Left kidney (tissue), 8 donors: ENCODE measurements around the gene ASIC5. TPM values are rescaled to one million over a fixed set of nuclear protein-coding genes. Genes with fewer than 3 reads are reported as not detected.
"Not testable (repeated sequence)": the region's sequence is repeated elsewhere in the genome, so short reads cannot be mapped to it uniquely, and the experiment has no call there.

Source experiments
- DNase-seq: peaks from one replicate; pipeline ENCODE4 v3.0.0-alpha.2; 2013
- long read RNA-seq, 8 donors: transcript quantifications; one replicate each; lab custom pipeline, GENCODE V29; 2026
- polyA plus RNA-seq: library from polyadenylated mRNA; unstranded; fragments of 120-200 nt; gene quantifications from one replicate; pipeline ENCODE4 v1.2.1, GENCODE V29; 2013; ENCODE audit not compliant: insufficient read length

The ASIC5 gene, protein sequence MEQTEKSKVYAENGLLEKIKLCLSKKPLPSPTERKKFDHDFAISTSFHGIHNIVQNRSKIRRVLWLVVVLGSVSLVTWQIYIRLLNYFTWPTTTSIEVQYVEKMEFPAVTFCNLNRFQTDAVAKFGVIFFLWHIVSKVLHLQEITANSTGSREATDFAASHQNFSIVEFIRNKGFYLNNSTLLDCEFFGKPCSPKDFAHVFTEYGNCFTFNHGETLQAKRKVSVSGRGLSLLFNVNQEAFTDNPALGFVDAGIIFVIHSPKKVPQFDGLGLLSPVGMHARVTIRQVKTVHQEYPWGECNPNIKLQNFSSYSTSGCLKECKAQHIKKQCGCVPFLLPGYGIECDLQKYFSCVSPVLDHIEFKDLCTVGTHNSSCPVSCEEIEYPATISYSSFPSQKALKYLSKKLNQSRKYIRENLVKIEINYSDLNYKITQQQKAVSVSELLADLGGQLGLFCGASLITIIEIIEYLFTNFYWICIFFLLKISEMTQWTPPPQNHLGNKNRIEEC
- 0.22 TPM for polyA plus RNA-seq
- long read RNA-seq, donor 1: 0 reads
- long read RNA-seq, donor 2: 0 reads
- long read RNA-seq, donor 3: 0 reads
- long read RNA-seq, donor 4: 0 reads
- long read RNA-seq, donor 5: 0 reads
- long read RNA-seq, donor 6: 0 reads
- long read RNA-seq, donor 7: 0 reads
- long read RNA-seq, donor 8: 0 reads

DNA sequence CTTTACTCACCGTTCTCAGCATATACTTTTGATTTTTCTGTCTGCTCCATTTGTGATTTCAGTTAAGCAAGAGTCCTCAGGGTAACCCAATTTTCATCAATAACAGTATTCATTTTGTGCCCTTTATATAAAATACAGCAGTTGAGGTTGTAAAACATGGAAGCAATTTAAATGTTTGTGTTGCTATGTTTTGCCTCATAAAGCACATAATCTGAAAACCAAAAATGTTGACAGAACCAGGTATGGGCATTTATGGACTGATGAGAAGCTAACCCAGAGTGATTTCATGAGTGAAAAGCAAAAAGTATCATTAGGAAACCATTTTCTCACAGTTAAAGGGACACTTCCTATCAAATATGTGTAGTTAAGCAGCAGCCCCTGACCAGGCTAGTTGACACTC is at the start of gene ASIC5:
Gene ASIC5 (minus strand): TSS at position 101 of the 400 bp plus-strand sequence. CDS start 51 bp downstream, at position 50.
- DNase-seq: no peak

DNA sequence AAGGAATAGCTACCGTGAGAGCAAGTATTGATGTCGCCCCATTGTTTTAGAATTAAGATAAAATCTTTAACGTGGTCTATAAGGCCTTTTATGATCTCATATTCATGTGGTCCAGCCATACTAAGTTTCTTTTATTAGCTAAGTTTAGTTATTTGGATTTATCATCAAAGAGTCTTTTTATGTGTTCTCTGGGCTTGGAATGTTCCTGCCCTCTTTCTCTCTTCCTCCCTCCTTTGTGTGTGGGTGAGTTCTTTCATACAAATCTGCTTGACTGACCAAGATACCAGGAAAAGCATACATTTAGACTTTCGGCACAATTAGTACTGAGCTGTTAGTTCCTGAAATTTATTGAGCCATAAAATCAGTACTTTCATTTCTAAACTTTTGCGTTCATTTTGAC is 48.7 kb upstream of the ASIC5 start:
- no peak for DNase-seq

DNA sequence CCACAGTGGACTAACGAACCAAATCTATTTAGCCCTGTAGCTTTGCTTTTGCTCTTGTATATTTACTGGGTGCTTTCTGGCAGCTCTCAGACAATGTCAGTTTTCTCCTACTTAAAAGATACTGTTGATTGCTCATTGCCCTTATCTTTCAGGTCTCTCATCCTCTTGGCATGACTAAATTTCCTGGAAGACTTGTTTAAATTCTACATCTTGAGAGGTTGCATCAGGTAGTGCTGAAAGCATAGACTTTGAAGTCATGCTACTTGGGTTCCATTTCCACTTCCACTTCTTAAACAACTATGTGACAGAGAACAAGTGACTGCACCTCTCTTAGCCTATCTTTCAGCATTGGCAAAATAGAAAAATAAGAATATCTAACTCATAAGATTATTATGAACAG is 45.8 kb upstream of the ASIC5 start:
- no peak for DNase-seq

DNA sequence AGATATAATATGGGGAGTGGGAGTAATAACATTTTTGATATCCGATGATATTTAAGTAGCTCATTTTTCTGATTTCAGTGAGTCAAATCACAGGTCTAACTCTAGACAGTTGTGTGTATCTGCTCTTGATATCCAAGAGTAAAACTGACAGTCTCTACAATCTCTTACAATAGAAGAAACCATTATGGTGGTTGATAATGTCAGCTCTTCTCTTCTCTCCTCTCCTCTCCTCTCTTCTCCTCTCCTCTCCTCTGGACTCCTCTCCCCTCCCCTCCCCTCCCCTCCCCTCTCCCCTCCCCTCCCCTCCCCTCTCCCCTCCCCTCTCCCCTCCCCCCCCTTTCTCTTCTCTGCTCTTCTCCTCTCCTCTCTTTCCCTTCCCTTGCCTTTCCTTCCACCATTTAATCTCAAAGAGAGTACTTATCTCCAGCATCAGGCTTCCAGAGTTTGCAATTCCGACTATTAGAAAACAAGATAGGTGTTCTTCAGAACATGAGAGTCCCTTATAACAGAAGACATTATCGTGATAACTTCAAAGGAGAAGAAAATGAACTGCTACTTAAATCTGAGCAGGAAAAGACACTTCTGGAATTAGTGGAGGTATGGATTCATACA is 43.6 kb upstream of the ASIC5 start:
- no peak for DNase-seq

DNA sequence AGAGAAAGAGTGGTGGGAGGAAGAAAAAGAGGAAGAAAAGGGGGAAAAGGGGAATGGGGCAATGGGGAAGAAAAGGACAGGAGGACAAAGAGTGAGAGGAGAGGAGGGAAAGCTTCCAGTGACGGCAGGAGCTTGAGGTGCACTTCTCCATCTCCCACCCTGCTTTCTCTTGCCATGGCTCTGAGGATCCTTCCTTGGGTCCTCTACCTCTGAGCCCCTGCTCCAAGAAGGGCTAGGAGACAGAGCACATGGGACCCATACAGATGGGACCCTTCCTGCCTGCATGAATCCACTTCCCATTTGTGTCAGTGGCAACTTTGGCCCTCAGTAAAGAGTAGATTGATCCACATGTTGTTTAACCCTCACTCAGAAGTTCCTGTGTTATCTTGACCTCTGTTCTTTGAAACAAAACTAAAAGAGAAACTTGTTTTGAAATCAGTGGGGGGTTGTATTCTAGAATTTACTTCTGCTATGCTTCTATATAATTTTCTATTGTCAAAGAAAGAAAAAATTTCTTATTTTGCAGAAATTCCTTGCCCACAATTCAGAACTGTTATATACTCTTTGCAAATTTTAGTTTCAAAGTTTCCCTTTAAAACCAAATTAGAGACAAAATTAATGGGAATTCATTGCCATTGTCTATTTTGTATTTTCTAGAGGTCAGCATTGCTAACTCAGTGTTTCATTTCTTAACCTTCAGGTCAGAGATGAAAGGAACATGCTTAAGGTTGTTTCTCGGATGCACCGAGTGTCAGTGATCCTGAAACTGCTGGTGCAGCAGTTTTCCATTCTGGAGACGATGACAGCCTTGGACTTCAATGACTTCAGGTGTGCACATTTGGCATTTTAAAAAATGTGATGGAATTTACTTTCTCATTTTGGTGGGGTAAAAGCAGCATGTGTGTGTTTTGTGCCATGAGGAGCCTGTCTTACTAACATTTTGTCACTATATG is 42.4 kb upstream of the ASIC5 start:
- no peak for DNase-seq

DNA sequence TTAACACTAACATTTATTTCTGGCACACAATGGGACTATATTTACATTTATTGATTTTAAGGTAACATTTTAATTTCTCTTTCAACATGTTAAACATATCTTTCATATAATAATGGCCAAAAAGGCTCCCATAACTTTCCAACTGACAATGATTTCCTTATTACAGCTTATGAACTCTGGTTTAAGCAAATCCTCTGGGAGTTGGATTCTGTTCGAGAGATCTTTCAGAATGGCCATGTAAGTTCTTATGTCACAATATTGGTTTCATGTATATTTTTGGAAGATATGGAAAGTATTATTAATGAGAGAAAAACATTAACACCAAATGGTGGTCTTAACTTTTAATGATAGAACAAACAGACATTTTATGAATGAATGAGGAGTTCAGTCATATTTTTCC is 41.5 kb upstream of the ASIC5 start:
- no peak for DNase-seq

DNA sequence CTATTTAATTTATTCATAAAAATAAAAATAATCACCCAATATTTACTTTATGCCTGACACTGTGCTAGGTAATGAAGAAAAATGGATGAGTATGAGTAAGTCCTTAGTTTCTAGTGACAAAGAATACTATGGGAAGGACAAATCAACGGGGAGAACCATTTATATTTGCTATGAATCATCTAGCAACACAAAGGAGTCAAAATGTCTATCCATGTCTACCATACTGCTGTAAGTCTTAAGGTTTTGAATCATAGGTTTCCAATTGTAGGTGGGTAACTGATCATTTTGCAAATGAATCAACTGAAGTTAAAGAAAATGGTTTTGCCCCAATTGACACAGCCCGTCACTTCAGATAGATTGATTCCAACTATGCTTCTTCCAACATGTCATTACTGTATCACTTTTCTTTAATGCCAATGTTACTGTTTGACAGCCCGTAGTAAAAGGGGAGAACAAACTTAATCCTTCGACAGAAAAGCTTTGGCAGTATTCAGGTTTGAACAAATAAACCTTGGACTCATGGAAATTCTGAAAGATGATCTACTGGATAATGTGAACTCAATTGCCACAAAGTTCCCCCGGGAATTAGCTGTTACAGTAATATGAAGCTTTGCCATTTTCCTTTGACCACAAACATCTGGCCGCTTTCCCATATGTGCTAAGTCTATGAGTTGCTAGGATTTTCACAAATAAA is 40.6 kb upstream of the ASIC5 start:
- peak; percentile 55 for DNase-seq

DNA sequence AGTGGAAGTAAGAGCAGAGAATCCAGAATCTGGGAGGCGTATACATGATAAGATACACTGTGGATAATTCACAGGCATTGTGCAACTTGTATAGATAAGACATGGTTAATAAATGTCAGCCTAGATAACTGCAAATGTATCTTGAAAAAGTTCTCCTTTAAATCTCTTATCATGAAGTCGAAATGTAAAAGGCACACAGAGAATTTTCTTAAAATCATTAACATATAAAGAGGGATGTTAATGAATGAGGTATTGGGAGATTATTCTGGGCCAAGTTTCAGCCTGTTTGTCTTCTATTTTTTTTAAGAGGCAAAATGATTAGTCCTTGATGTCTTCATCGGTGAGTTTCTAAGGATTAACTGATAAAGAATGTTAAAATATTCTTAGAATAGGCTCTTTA is 38.3 kb upstream of the ASIC5 start:
- DNase-seq: no peak

DNA sequence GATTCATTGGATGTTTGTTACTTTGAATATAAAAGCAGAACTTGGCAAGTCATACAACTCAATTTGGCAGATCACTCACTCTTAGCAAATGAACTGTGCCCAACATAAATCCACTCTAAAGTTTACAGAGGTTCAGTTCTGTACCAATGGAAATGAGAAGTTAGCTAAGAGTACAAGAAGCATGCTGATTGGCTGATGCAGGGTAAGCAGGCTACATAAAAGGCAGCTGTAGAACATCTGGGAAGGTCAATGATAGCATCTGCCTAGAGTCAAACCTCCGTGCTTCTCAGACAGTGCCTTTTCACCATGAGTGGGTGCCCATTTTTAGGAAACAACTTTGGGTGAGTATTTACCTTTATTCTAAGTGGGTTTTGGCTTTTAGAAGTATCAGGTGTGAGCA is 37.4 kb upstream of the ASIC5 start, which contains the start of gene TDO2:
Gene TDO2 (plus strand): TSS at position 244 of the 400 bp plus-strand sequence. CDS start 63 bp downstream, at position 307.
- no peak for DNase-seq

DNA sequence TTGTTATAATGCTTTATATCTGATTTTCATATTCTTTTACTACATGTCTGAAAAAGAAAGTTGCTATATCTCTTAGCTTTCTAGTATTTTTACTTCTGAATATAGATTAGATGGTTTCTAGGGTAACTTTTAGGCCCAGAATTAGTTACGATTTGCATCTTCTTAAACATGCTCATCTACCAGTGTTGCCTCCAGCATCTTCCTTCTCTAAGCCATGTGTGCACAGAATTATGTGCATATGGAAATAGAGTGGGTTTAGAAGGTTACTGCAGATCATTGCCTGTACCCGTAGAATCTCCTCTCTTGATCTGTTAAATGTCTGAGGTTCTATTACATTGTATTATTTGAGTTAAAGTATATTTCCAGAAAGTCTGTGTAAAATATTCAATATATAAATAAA is 34.9 kb upstream of the ASIC5 start:
- DNase-seq: no peak

DNA sequence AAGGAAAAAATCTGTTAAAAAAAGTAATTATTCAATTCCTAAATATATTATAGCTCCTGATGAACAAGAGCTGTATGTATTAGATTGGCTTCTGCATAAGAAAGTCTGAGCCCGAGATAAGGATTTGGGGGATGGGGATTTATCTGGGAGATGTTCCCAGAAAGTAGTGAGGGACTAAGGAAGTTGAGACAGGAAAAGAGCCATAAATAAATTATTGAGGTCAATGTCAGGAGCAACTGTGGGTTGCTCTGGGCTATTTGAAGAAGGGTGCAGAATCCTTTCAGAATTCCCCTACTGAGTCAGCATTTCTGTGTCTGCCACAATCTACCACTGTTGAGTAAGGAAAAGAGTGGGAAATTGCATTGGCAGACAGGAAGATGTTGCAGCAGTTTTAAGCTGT is 34.3 kb upstream of the ASIC5 start:
- no peak for DNase-seq

DNA sequence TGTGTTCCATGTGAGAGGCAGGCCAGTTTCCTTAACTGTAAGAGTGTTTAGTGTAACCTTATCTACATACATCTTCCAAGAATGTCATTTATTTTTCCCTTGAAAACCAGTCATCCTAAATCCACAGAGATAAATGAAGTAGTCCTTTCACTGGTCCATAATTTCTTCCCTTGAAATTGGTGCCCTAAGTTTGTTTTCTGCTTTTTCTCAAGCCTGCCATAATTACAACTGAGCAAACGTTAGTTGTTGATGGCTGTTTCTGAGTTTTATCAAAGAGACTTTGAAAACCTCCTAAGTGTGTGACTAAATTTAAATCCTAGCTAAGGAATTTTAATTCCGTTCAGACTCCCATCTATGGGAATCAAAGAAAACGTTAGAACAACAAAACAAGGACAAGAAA is 33.8 kb upstream of the ASIC5 start:
- no peak for DNase-seq

DNA sequence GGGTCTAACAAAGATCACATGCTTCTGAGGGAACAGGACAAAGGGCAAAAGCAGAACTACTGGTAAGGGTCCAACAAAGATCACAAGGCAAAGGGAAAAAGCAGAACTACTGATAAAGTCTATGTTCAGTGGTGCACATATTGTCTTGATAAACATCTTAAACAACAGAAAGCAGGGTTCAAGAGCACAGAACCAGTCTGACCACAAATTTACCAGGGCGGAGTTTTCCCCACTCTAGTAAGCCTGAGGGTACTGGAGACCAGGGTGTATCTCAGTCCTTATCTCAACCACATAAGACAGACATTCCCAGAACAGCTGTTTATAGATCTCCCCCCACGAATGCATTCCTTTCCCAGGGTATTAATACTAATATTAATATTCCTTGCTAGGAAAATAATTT is 32.3 kb upstream of the ASIC5 start:
- DNase-seq: not testable (repeated sequence)

DNA sequence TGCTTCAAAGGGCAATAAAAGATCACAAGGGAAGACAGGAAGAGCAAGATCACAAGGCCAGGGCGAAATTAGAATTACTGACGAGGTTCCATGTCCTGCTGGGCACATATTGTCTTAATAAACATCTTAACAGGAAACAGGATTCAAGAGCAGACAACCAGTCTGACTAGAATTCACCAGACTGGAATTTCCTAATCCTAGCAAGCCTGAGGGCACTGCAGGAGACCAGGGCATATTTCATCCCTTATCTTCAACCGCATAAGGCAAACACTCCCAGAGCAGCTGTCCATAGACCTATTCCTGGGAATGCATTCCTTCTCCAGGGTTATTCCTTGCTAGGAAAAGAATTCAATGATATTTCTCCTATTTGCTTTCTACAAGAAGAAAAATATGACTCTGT is 25.0 kb upstream of the ASIC5 start:
- no peak for DNase-seq

DNA sequence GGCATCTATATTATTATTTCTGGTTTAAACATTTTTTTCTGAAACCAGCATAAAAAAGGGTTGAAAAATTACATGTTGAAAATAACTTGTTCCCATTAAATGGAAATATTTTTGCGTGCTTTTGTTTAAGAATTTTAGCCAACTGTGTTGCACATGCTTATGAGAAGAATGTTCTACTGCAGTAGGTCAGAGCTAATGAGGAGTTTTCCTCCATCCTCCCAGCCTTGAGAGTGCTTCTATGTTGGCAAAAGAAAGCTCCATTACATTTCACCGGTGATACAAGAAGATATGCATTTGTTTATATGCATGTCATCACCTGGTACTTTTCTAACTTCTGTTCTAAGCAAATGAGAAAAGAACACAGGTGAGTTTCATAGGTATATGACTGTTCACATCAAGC is 23.9 kb upstream of the ASIC5 start:
- DNase-seq: no peak

DNA sequence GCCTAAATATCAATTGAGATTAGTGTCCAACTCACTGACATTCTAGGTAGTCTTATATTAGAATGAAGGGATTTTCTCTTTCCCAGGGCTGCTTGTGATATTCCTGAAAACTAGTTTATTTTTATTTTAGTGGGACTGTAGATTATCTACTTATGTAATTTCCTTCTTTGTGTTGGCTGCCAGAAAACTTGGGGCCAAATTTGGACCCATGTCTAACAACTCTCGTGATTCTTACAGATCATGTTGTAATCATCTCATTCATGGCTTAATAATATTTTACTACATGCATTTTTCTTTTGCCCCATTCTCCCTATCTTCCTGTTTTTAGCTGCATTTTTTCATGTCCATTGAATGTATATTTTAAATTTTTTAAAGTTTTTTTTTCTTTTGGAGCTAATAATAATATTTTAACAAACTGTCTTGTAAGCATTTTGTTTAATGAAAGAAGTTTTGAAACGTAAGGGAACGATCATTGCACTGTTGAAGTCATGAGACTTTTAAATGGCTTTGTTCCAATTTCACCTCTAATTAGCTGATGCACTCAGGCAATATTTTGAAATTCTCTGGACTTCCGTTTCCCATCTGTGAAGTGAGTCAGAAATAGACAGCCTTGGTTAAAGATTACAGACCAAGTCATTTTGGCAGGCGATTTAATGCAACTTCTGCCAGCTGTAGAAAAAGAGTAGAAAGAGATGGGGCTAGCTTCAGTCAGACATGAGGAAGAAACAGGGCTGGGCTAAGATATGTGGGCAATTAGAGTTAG is 23.1 kb upstream of the ASIC5 start:
- DNase-seq: no peak

DNA sequence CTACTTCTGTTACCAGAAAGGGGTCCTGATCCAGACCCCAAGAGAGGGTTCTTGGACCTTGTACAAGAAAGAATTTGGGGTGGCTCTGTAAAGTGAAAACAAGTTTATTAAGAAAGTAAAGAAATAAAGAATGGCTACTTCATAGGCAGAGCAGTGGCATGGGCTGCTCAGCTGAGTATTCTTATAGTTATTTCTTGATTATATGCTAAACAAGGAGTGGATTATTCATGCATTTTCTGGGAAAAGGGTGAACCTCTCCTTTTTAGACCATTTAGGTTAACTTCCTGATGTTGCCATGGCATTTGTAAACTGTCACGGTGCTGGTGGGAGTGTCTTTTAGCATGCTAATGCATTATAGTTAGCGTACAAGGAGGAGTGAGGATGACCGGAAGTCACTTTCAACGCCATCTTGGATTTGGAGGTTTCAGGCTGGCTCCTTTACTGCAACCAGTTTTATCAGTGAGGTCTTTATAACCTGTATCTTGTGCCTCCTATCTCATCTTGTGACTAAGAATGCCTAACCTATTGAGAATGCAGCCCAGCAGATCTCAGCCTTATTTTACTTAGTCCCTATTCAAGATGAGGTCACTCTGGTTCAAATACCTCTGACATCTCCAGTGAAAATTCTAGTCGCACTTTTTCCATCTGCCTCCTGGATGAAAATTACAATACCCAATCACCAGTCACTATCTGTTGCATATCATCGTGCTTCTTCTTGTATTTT is 21.9 kb upstream of the ASIC5 start:
- DNase-seq: no peak

DNA sequence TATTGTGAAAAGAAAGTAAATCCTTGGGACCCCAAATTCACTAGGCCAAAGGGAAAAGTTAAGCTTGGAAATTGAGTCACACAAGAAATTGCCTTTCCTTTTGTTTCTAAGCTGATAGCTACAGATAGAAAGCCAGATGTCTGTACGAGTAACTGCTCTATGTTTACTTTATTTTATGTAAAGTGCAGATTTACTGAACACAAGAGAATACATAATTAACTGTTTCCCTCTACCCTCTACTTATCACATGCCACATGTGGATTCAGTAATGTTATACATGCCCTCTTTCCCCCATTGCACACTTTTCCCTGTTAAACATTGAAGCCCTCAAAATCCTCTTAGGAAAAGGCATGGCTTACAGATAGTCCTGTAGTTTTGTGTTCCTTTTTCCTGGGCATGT is 21.0 kb upstream of the ASIC5 start:
- DNase-seq: no peak

DNA sequence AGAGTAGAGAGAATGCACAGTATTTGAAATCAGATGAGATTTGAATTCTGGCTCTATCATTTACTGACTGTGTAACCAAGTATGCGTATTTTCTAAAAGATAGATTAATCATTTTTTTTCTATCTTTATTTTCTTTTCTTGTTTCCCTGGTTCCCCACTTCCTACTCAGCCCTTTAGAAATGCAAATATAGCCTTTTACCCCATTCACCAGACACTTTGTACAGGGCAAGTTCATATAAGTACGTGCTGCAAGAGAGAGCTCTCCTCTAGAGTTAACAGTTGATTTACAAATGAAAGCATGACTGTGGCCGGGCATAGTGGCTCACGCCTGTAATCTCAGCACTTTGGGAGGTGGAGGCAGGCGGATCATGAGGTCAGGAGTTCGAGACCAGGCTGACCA is 19.6 kb upstream of the ASIC5 start:
- no peak for DNase-seq

DNA sequence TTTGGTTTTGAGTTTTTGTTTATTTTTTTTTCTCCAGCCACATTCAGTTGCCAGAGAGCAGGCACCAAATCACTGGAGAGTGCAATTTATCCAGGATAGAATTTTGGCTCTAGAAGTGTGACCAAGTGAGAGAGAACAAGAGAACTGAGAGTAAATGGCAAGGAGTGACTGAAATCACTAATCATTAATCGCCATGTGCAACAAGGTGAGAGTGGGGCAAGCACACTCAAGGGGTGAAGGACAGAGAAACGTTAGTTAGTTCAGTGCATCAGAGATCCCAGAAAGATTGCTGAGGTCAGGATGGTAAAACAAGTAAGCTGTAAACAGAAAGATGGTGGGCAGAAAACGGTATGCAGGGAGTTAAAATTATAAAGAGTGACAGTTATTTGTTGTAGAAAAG is 17.8 kb upstream of the ASIC5 start:
- DNase-seq: no peak
